Ovary (tissue), 3 donors: ENCODE data around the gene GPR141.

Experiments used
- CTCF ChIP-seq, 3 donors: fragments of 450-650 bp in 2 of 3; fragments of 200-600 bp in 1 of 3; IDR thresholded peaks; one replicate each; pipeline versions ENCODE4 v1.5.1 to v1.8.0; 2016 to 2022; ENCODE audit warnings: antibody characterized with exemption in 3 of 3, mild to moderate bottlenecking in 1 of 3
- POLR2A ChIP-seq: fragments of 450-650 bp; IDR thresholded peaks from one replicate; pipeline ENCODE4 v1.6.1; 2017; ENCODE audit warnings: antibody characterized with exemption, mild to moderate bottlenecking, moderate library complexity
- donor health status: DM: no; HTN: no; CAD: no.

DNA sequence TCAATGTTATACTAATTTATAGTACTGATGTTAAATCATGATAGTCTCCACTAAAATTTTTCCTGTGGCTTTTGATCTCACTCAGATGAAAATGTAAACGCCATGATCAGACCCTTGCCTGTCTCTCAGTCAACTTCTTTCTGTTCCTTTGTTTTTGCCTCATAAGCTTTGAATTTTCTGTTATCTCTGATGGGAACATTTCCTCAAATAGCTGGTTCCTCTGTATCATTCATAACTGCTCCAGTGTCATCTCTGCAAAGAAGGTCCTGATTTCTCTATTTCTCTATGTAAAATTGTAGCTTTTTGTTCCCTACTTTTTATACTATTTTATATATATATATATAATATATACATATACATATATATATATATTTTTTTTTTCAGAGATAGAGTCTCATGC is 67.5 kb downstream of the GPR141 start:
- TF ChIP-seq POLR2A (no peak), CTCF (IDR thresholded peaks at IDR 0.05) (no peak)
